ENCODE results near the gene PANX2.

Gene PANX2

GRCh38 chr22:50171319-50171964 is 911 bp downstream of the PANX2 start:
- no peak for DNase-seq (ENCODE audit: low spot score)

DNA sequence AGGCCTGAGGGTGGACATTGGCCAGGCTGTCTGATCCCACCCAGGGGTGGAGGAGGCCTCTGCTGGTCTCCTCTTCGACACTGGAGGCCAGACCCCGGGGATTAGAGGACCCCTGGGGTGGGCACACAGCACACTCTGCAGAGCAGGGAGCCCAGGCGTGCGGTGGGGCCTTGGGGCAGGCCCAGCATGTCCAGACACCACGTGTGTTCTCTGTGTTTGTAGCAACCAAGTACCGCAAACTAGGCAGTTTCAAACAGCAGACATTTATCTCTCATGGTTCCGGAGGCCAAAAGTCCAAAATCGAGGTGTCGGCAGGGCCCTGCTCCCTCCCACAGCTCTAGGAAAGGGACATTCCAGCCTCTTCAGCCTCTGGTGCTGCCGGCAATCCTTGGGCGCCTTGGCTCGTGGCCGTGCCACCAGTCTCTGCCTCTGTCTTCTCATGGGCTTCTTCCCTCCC is 1.5 kb downstream of the PANX2 start:
- no peak for DNase-seq (ENCODE audit: low spot score)

DNA sequence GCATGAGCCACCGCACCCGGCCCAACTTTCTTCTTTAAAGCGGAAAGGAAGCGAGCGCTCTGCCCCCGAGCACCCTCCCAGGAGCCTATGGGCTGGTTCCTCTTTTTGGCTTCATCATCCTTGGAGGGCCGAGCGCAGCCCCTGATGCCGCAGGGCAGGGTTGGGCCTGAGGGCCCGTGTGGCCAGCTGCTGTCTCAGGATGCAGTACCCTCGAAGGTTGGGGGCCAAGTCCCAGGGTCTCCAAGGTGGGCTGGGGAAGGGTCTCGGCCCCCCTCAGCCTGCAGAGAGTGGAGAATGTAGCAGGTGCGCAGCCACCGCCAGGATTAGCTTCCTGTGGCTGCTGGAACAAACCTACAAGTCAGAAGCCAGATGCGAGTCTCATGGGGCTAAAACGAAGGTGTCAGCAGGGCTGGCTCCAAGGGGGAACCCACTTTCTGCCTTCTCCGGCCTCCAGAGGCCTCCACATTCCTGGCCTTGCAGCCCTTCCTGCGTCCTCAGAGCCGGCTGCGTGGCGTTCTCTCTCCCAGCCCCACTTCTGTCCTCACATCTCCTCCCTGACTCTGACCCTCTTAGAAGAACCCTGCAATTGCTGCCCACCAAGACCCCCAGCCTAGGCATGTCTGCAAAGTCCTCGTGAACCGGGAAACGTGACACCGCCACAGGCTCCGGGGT is 2.9 kb downstream of the PANX2 start:
- DNase-seq (ENCODE audit: low spot score), result no peak

- no peak for DNase-seq (ENCODE audit: low spot score)
Measured at GRCh38 chr22:50173983-50174355, 3.4 kb downstream of the PANX2 start.

- DNase-seq (ENCODE audit: low spot score), result no peak
Measured at GRCh38 chr22:50174382-50175190, 4.1 kb downstream of the PANX2 start.

DNA sequence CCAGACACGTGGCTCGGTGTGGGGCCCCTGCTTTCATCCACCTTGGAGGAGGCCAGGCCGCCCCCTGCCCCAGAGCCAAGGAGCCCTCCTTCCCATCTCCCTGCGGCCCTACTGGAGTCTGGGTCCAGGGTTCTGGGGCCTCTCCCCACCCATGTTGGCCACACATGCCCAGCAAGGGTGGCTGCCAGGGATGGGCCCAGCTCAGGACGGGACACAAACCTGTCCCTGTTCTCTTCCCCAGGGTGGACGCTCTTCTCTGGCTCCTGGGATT is 4.6 kb downstream of the PANX2 start:
- no peak for DNase-seq (ENCODE audit: low spot score)

DNA sequence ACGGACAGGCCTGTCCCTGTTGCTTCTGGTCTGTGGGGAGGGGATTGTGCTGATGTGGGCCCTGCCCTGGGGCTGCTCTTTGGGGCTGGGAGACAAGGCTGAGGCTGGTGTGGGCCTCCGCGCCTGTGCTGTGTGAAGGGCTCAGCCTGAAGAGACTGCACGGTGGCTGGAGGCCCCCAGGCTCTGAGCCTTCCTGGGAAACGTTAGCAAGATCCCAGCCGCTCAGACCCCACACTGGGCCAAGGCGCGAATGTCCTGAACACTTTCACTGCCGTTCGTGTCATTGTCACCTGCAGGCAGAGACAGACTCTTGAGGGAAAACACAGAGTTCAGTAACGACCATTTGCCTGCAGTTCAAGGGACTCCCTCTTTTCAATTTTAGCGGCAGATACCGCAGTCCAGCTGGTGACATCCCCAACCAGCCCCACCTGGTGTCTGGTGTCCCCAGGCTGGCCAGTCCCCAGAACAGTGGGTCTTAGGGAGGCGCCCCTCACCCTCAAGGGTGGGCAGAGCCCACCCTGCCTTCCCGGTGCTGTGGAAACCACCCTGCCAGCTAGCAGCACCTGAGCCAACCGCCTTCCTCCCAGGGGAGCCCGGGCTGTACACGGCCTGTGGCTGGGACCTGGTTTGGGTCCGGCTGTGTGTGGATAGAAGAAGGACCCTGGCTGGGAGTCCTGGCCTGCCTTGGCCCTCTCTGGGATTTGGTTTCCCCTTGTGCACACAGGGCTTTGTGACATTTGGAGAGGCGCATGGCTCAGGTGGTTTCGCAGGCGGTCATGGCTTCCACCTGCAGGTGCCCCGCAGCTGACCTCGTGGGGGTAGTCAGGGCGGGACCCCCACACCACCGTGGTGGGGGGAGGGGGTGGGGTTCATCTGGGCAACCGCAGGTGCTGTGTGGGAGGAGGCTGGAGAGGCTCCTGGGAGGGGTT is 5.7 kb downstream of the PANX2 start:
- no peak for DNase-seq (ENCODE audit: low spot score)

GRCh38 chr22:50176850-50177536 is 6.5 kb downstream of the PANX2 start:
- no peak for DNase-seq (ENCODE audit: low spot score)

- no peak for DNase-seq (ENCODE audit: low spot score)
Measured at GRCh38 chr22:50177537-50178470, 7.3 kb downstream of the PANX2 start.

GRCh38 chr22:50178471-50178864 is 7.9 kb downstream of the PANX2 start:
- no peak for DNase-seq (ENCODE audit: low spot score)

DNA sequence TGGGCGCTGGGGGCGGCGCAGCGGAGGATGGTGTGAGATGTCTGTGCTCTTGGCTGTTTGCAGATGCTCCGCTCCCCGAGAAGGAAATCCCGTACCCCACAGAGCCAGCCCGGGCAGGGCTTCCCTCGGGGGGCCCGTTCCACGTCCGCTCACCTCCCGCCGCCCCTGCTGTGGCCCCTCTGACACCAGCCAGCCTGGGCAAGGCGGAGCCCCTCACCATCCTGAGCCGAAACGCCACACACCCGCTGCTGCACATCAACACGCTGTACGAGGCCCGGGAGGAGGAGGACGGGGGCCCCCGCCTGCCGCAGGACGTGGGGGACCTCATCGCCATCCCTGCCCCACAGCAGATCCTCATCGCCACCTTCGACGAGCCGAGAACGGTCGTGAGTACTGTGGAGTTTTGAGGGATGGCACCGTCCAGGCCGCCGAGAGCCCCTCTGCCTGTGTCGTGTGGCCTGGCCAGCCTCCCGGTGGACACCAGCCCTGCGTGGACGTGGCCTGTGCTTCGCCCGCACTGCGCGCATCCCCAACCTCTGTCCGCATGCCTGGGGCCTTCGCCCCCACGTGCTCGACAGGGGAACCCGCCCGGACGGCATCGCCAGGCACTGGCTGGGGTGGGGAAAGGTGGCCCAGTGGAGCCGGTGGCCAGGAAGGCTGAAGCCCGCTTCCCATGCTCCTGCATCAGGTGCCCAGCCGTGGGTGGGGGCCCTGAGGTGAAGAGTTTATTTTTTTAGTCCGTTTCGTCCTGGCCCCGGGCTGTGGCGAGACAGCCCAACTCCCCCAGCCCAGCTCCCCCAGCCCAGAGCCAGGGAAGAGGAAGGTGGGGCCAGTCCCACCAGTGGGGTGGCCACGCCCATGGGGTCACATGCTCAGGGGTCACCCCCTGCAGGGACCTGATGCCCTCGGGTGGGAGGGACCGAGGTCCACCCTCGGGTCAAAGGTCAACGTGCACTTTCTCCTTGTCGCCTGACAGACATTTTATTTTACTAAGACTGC is 8.6 kb downstream of the PANX2 start:
- DNase-seq (ENCODE audit: low spot score), result no peak

DNA sequence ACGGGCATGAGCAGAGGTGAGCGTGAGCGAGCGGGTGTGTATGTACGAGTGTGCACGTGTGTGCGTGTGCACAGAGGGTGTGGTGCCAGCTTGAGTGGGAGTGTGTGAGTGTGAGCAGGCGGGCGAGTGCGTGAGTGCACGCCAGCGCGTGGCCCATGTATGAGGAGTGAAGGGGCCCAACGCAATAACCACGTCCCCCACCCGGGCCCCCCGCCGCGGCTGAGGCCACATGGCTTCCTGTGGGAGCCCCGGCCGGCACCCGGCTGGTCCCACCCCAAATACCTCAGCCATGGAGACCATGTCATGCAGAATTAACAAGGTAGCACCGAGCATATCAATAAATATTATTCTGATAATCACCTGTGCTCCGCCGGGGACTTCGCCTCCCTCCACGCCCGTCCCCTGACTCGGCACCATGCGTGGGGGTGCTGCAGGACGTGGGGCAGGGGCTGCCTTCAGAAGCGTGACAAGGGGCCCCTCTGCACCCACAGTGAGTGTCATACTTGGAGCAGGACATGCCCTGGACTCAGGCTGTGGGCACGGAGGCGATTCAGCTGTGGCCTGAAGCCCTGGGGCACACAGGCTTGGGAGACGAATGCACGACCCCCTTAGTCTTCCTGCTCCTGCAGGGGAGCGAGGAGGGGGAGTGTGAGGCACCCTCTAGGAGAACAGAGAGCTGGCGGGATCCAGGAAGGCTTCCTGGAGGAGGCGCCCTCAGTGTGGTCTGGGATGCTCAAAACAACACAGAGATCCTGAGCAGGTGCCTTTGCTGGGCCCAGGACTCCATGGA is 9.6 kb downstream of the PANX2 start:
- DNase-seq (ENCODE audit: low spot score), result no peak

- no peak for DNase-seq (ENCODE audit: low spot score)
Measured at GRCh38 chr22:50180727-50181521, 10.4 kb downstream of the PANX2 start.

GRCh38 chr22:50182176-50183081 is 11.9 kb downstream of the PANX2 start:
- no peak for DNase-seq (ENCODE audit: low spot score)

DNA sequence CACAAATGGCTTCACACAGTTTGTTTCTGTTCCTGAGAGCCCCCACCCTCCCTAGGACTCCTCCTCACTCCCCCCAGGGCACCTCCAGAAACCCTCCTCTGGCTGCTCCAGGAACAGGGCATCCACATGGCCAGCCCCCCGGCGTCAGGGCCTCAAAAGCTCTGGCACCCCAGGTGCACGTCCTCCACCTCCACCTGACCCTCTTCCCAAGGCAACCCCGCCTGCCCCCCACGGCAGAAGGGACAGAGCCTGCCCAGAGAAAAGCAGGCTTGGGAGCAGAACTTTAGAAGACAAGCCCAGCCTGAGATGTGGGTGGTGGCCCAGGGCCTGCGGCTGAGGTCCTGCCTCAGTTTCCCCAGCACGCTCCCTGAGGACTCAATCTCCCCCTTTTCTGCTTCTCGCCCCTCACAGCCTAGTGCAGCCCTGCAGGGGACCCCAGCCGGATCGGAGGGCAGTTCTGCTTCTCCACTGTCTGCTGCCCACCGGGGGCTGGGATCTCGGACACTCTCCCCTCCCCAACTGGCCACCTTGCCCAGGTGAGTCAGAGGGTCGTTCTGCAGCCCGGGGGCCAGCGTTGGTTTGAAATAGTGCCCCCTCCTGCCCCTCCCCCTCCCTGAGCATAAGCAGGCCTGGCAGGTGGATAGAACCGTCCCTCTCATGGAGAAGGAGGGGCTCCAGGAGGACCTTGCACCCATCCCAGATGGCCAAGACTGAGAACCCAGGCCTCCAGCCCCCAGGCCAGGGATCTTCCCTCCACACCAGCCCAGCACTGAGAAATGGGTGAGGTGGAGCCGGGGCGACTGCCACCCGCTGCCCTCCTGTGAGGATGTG is 12.8 kb downstream of the PANX2 start:
- no peak for DNase-seq (ENCODE audit: low spot score)
